ENCODE data around the gene KCNMA1. TPM values are rescaled to one million over a fixed set of nuclear protein-coding genes. Genes with fewer than 3 reads are reported as not detected.
A peak's percentile ranks its signal among the peaks of the same experiment; 100 is the strongest.

Gene KCNMA1
- total RNA-seq, 2 donors from 2014 or later: 5.9 to 9.3 TPM

DNA sequence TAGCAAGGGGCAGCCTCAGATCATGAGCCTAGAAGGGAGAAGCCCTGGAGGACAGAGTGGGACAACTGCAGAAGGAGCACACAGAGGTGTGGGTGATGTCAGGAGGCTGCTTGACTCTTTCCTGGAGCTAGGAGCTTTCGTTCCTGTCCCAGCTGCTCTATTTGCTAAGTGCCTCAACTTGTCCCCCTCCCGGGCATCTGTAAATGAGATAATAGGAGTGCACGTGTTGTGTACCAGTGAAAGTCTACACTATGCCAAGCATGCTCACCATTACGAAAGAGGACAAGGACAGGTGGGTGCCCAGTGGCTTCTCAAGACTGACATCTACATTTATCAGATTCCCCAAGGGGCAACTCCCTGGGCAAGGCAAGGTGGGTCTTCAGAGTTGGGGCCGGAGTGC, 162.7 kb downstream of the KCNMA1 start:
- H3K36me3 ChIP-seq (replicated peaks in 1 of 2; ENCODE audit: insufficient read depth in 1 of 2, low read depth in 2 of 2): no peaks in the 10 kb centered on the region
- H3K27ac ChIP-seq: no peak overlapping the region
- no peaks in the 10 kb centered on the region for H3K27me3 ChIP-seq
- no peak overlapping the region for H3K4me3 ChIP-seq
- peak in 1 of 4 donors; percentile 11 for DNase-seq
- peaks cover 18% of the 10 kb centered on the region for H3K4me1 ChIP-seq
- intact Hi-C loops (cut with DNase I): no loop called here
- peak; percentile 35 for ATAC-seq
- TF ChIP-seq CTCF (IDR thresholded peaks at IDR 0.05) (no peak), POLR2A (IDR thresholded peaks at IDR 0.05) (no peak)
- 44 to 62% methylated on average over 5 of the region's 5 CpGs for WGBS, 2 donors
- H3K9me3 ChIP-seq: no peaks in the 10 kb centered on the region

GRCh38 chr10:77474386-77474785, 163.2 kb downstream of the KCNMA1 start:
- intact Hi-C loops (cut with DNase I): no loop called here
- H3K27ac ChIP-seq: no peak overlapping the region
- no peak overlapping the region for H3K4me3 ChIP-seq
- H3K27me3 ChIP-seq: no peaks in the 10 kb centered on the region
- H3K36me3 ChIP-seq (replicated peaks in 1 of 2; ENCODE audit: insufficient read depth in 1 of 2, low read depth in 2 of 2): no peaks in the 10 kb centered on the region
- ATAC-seq: no peak
- WGBS, 2 donors: 80 to 83% methylated on average over 7 of the region's 7 CpGs
- DNase-seq: no peak
- peaks cover 14% of the 10 kb centered on the region for H3K4me1 ChIP-seq
- TF ChIP-seq CTCF (IDR thresholded peaks at IDR 0.05) (no peak), POLR2A (IDR thresholded peaks at IDR 0.05) (no peak)
- H3K9me3 ChIP-seq: no peaks in the 10 kb centered on the region

DNA sequence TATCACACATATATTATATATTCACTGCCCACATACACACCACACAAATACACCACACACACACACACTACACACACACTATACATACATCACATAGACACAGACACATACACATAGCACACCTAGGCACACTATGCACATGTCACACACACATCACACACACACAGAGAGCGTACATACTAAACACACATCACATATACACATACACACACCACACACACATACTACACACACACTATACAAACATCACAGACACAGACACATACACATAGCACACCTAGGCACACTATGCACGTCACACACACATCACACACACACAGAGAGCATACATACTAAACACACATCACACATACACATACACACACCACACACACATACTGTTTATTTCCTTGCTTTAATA, 165.5 kb downstream of the KCNMA1 start:
- WGBS, 2 donors: 87 to 96% methylated on average over 2 of the region's 2 CpGs
- TF ChIP-seq POLR2A (IDR thresholded peaks at IDR 0.05): no peak
- no peak for TF ChIP-seq CTCF (IDR thresholded peaks at IDR 0.05)
- H3K27ac ChIP-seq: no peak overlapping the region
- ATAC-seq: no peak
- H3K36me3 ChIP-seq (replicated peaks in 1 of 2; ENCODE audit: insufficient read depth in 1 of 2, low read depth in 2 of 2): no peaks in the 10 kb centered on the region
- H3K9me3 ChIP-seq: no peaks in the 10 kb centered on the region
- no peak overlapping the region for H3K4me3 ChIP-seq
- no peaks in the 10 kb centered on the region for H3K27me3 ChIP-seq
- intact Hi-C loops (cut with DNase I): no loop called here
- no peak for DNase-seq
- peaks cover 14% of the 10 kb centered on the region for H3K4me1 ChIP-seq

DNA sequence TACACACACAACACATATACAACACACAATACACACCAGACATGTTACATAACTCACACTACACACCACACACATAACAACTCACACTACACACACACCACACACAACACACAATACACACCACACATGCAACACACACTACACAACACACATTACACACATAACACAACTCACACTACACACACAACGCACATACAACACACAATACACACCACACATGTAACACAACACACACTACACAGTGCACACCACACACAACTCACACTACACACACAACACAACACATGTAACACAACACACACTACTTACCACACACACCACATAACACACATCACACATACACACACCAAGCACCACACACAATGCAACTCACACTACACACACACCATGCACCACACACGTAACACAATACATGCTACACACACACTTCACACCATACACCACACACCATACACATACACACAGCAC, 166.5 kb downstream of the KCNMA1 start:
- Histone ChIP-seq H3K36me3 (replicated peaks in 1 of 2; ENCODE audit: insufficient read depth in 1 of 2, low read depth in 2 of 2) (no peaks in the 10 kb centered on the region), H3K27ac (no peak overlapping the region), H3K4me1 (peaks cover 14% of the 10 kb centered on the region), H3K9me3 (no peaks in the 10 kb centered on the region), H3K27me3 (no peaks in the 10 kb centered on the region), H3K4me3 (no peak overlapping the region)
- ATAC-seq (no peak), DNase-seq (no peak)
- TF ChIP-seq POLR2A (IDR thresholded peaks at IDR 0.05): no peak
- TF ChIP-seq CTCF (IDR thresholded peaks at IDR 0.05): no peak
- 81 to 90% methylated on average over 2 of the region's 2 CpGs for WGBS, 2 donors
- intact Hi-C loops (cut with DNase I): no loop called here

DNA sequence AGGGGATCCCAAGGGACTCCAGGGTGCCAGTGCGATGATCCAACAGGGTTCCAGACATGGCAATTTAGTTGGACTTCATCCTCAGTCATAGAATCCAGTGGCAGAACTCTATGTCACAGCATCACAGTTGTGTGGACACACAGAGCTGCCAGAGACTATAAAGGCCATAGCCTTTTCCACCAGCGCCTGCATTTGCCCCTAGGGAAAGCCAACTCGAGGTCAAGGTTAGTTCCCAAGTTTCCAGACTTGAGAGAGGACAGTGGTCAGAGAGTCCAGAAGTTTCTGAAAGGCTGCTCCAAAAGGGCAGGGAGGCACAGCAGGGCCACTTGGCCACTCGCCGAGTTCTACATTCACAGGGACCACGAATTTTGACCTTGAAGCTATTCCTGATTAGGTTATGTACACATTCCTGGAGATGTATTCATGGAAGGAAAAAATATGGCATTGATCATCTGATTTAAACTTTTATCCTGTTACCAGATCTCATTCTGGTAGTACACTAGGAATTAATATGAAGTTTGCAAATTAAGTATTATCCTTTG, 170.1 kb downstream of the KCNMA1 start:
- Histone ChIP-seq H3K27ac (no peak overlapping the region), H3K4me3 (no peak overlapping the region), H3K4me1 (no peaks in the 10 kb centered on the region), H3K36me3 (replicated peaks in 1 of 2; ENCODE audit: insufficient read depth in 1 of 2, low read depth in 2 of 2) (no peaks in the 10 kb centered on the region), H3K9me3 (no peaks in the 10 kb centered on the region), H3K27me3 (no peaks in the 10 kb centered on the region)
- TF ChIP-seq POLR2A (IDR thresholded peaks at IDR 0.05) (no peak), CTCF (IDR thresholded peaks at IDR 0.05) (no peak)
- intact Hi-C loops (cut with DNase I): no loop called here
- DNase-seq (peak in 2 of 4 donors; percentile 30 to 53), ATAC-seq (no peak)
- WGBS, 2 donors: 48 to 64% methylated on average over 6 of the region's 6 CpGs
